ENCODE results near the gene PER2.
"Not testable (repeated sequence)": the region's sequence is repeated elsewhere in the genome, so short reads cannot be mapped to it uniquely, and the experiment has no call there.

Gene PER2, protein sequence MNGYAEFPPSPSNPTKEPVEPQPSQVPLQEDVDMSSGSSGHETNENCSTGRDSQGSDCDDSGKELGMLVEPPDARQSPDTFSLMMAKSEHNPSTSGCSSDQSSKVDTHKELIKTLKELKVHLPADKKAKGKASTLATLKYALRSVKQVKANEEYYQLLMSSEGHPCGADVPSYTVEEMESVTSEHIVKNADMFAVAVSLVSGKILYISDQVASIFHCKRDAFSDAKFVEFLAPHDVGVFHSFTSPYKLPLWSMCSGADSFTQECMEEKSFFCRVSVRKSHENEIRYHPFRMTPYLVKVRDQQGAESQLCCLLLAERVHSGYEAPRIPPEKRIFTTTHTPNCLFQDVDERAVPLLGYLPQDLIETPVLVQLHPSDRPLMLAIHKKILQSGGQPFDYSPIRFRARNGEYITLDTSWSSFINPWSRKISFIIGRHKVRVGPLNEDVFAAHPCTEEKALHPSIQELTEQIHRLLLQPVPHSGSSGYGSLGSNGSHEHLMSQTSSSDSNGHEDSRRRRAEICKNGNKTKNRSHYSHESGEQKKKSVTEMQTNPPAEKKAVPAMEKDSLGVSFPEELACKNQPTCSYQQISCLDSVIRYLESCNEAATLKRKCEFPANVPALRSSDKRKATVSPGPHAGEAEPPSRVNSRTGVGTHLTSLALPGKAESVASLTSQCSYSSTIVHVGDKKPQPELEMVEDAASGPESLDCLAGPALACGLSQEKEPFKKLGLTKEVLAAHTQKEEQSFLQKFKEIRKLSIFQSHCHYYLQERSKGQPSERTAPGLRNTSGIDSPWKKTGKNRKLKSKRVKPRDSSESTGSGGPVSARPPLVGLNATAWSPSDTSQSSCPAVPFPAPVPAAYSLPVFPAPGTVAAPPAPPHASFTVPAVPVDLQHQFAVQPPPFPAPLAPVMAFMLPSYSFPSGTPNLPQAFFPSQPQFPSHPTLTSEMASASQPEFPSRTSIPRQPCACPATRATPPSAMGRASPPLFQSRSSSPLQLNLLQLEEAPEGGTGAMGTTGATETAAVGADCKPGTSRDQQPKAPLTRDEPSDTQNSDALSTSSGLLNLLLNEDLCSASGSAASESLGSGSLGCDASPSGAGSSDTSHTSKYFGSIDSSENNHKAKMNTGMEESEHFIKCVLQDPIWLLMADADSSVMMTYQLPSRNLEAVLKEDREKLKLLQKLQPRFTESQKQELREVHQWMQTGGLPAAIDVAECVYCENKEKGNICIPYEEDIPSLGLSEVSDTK (N-terminal part only)

DNA sequence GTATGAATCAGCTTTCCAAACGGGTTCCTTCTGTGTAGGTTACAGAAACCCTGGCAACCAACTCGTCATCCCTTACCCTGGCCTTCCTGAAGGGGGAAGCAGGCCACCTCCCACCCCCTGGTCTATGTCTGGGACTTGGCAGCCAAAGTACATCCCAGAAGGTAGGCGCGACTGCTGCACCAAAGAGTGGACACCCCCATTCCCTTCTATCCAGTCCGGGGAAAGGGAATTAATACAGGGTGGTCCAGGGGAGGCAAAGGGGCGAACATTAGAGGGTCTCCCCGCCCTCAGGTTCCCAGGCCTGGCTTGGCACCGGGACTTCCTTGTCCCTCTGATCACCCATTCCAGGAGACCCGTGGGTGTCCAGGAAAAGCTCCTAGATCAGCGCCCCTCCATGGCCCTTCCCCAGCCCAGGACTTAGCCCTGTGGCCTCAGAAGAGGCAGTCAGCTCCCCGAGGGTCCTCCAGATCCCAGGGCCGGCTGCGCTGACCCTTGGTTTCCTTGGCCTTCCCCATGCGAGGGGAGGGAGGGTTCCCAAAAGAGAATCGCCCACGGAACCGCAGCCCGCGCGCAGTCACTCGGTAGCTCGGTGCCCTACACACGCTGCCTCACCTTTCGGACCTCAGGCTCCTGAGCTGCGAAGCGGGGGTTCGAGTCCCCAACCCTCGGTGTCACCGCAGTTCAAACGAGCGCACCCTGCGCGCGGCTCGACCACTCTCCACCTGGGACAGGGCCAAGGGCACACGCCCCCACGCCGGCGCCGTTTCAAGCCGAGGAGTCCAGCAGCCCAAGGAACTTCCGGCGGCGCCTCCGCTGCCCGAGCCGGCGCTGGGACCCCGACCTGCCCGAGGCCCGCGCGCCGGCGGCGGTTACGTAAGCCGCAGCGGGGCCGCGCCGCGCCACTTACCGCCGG lies at the start of gene PER2:
Gene PER2, minus strand, starts transcription at position 874 of the 913 bp plus-strand sequence. CDS start 10,674 bp downstream, outside the sequence.
- no peak for DNase-seq (ENCODE audit: low spot score)

DNA sequence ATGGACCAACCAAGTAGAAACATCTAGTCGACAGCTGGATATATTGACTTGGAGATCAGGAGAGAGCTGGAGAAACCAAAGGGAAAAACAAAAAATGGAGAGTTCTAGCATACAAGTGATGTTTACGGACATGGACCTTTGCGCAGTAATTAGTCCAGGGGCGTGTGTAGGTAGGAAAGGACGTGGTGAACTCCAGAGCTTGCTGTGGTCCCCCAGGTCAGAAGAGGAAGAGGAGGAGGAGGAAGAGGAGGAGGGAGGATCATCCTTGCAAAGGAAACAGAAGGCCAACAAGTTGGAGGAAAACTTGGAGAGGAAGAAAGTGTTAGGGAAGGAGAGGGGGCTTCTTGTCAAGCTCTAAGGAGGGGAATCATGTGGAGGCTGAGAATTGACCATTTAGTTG lies 49.4 kb upstream of the PER2 start:
- DNase-seq (ENCODE audit: low spot score) = no peak

DNA sequence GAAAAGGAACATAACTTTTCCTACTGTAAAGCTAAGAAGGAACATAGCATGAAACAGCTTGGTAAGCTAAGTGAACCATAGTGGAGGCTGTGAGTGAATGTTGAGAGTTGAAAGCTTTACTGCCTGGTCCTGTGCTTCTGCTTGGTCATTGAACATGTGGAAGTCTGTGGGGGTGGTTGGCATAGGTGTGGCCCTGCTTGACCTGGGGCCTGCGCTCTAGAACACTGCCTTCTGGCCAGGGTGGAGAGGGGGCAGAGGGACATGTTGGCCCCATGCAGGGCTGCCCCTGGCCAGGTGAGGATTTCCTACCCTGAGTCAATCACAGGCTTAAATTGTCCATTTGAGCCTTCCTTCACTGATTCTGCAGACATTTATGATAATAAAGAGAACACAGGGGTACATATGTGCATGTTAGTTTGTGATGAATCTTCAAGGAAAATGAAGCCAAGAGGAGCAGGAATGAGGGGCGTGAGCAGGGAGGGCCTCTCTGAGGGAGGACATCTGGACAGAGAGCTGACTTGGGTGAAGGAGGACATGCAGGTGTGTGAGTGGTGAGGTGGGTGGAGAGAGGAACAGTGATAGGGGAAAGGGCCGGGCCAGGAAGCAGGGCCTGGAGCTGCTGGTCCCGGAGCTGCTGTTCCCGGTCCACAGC lies 48.5 kb upstream of the PER2 start:
- DNase-seq (ENCODE audit: low spot score) = no peak

DNA sequence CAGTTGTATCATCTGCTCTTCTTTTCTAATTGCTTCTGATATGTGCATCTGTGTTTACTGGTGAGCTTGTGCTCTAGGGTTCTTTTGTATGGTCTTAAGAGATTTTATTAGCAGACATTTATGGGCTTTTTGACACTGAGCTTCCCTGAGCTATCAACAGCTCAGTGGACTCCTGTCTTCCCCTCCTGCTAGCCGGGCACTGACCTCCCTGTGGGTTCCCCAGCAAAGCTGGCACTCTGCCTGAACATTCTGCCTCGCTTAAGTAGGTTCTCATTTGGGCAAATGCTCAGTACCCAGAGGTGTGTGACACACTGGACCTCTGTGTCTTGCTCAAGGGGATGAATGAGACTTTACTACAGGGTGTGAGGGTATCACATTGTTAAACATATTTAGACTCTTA lies 47.7 kb upstream of the PER2 start:
- no peak for DNase-seq (ENCODE audit: low spot score)

DNA sequence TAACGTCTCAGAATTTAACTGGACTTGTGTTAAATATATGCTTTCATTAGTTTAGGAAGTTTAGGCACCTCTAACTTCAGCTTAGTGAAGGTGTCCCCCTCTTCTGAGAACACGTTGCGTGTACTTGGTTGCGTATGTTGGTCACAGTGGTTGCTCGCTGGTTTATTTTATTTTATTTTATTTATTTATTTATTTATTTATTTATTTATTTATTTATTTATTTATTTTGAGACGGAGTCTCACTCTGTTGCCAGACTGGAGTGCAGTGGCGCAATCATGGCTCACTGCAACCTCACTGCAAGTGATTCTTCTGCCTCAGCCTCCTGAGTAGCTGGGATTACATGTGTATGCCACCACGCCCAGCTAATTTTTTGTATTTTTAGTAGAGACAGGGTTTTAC lies 47.2 kb upstream of the PER2 start:
- DNase-seq (ENCODE audit: low spot score) = not testable (repeated sequence)

DNA sequence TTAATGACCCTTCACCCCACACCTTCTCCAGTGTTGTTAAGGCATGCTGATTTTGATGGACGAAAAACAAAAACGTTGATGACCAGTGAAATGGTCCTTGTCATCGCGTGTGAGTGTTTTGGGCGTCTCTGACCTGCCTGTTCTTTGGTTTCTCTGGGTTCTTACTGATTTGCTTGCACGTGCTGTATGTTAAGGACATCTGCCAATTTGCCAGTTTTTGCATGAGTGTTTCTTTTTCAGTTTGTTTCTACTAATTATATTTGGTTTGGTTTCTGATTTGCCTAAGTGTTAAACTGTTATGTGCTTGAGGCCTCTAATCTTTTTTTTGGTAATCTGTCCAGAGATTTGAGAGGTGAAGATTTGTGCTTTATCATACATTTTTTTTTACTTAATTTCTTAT lies 46.5 kb upstream of the PER2 start:
- no peak for DNase-seq (ENCODE audit: low spot score)

DNA sequence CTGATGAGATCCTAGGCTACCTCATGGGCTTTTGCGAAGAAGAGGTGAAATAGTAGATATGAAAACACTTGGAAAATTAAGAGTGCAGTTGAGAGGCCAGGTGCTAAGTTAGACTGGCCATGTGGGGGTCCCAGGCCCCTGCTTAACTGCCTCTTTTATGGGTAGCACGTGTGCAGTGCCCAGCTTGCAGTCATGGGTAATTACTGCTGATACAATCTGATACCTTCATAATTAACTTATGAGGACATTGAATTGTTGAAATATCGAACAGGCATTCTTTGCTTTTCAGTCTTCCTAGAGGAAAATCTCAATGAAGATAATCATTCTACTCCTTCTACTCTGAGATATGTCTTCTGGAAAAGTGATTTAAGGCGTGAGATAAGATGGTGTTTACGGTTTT lies 43.5 kb upstream of the PER2 start:
- no peak for DNase-seq (ENCODE audit: low spot score)

DNA sequence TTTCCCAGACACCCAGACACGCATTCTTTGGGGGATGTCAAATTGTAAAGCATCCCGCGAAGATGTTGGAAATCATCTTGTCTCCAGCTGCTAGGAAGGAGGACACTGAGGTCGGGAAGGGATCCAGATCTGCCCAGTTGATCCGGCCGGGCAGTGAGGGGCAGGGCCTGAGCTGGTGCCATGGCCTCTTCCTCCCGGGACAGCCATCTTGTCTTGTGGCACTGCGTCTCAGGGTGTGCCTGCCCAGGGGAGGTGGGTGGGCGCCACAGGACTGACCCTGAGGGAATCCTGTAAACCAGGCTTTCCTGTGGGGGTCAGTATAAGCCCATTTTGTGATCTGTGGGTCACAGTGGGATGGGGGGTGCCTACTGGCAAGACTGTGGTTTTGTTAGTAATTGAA lies 42.0 kb upstream of the PER2 start:
- DNase-seq (ENCODE audit: low spot score) = no peak

DNA sequence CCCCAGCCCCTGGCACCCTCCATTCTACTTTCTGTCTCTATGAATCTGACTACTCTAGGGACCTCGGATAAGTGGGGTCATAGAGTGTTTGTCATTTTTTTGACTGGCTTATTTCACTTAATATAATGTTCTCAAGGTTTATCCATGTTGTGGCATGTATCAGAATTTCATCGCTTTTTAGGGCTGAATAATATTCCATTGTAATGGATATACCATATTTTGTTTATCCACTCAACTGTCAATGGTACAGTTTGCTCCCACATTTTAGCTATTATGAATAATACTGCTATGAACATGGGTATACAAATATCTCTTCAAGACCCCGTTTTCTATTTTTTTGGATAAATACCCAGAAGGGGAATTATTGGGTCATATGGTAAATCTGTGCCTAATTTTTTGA lies 39.3 kb upstream of the PER2 start:
- DNase-seq (ENCODE audit: low spot score) = no peak

DNA sequence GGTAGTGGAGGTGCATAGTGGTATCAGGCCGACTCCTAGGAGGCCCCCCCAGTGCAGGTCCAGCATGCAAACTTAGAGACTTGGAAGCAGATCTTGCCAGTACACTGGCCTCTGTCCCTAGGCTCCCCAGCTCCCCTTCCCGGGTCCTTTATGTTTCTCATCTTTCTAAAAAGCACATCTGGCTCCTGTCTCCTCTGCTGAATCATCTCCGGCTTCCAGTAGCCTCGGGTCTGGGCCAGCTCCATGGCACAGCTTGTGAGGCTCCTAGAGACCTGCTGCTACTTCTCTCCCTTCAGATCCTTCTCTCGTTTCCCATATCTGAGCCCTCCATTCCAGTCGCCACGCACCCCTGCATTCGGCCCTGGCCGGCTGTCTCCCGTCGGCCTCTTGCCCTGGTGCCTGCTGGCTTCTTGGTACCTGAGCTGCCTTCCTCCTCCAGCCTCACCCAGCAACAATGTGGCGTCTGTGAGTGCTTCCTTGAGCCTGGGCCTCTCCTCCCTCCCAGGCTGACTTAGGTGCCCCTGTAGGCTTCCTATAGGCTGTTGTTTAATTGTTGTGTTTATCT lies 38.5 kb upstream of the PER2 start:
- DNase-seq (ENCODE audit: low spot score) = no peak

DNA sequence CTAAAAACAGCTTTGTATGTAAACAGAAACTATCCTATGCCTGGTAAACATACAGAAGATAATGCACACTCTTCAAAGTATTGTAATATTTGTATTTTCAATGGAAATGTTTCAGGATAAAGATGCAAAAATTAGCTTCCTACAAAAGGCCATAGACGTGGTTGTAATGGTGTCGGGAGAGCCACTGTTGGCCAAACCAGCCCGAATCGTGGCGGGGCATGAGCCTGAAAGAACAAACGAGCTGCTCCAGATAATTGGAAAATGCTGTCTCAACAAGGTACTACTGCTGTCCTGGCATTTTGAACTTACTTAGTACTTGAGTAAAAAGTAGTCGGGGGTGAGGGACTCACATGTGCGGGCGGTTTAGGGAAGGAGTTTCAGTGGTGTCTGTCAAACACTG lies 37.3 kb upstream of the PER2 start:
- DNase-seq (ENCODE audit: low spot score) = no peak

DNA sequence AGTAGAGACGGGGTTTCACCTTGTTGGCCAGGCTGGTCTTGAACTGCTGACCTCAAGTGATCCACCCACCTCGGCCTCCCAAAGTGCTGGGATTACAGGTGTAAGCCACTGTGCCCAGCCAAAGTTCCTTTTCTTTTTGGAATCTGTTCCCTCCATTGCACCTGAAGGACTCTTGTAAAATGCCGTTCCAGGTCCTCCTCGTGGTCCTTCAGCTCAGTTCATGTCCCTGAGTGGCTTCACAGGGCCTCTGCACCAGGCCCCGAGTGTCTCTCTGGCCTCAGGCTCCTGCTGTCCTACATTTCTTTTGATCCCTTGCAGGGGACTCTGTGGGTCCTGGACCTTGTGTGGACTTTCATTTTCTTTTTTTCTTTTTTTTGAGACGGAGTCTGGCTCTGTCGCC lies 35.8 kb upstream of the PER2 start:
- DNase-seq (ENCODE audit: low spot score) = not testable (repeated sequence)

DNA sequence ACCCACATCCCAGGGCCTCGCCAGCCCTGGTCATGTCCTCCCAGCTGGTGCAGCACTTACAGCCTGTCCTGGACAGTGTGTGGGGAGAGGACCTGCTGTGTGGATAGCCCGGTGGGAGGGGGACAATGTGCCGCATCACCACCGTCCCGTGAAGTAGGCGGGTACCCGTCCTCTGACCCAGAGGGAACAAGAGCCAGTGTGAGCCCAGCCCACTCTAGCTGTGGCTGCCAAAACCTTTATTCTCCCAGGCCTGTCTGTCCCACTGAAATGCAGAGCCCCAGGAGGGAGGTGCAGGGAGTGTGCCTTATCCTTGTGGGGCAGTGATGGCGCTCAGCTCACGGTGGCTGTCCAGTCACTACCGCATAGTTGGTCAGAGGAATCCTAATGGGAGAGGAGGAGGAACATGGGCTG lies 33.6 kb upstream of the PER2 start:
- no peak for DNase-seq (ENCODE audit: low spot score)

DNA sequence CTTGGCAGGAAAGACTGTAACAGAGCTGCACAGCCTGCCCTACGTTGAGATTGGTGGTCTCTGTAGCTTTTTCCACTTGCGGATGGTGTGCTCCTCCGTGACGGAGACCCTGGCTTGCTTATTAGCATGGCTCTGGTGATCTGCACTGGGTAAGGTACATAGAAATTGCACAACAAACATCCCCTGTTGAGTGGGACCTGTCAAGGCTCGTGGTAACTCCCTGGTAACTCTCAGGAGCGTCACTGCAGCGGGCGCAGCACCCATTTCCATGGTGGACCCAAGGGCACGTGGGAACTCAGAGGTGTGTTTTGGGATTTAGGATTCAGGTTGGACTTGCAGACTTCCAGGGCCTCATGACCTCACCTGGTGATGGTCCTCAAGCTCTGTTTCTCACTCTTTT lies 33.1 kb upstream of the PER2 start:
- no peak for DNase-seq (ENCODE audit: low spot score)

DNA sequence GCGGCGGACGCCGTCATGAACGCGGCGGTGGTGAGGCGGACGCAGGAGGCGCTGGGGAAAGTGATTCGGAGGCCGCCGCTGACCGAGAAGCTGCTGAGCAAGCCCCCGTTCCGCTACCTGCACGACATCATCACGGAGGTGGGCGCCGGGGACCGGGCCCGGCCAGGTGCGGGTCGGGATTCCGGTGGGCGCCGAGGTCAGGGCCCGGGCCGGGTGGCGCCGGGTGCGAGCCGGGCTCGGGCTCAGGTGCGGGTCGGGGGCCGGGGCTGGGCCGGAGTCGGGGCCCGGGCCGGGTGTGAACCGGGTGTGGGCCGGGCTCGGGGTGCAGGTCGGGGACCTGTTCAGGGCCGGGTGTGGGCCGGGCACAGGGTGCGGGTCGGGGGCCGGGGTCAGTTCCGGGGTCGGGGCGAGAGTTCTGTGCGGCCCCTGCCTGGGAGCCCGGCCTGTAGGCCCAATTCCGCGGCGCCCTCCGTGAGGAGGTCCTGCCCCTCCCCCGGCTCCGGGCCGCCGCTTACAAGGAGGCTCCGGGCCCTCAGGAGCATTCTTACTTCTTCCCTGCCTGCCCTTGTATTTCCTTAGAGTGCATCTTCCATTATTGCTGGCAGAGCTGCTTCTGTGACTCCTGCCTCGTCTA lies 32.4 kb upstream of the PER2 start:
- DNase-seq (ENCODE audit: low spot score) = no peak

DNA sequence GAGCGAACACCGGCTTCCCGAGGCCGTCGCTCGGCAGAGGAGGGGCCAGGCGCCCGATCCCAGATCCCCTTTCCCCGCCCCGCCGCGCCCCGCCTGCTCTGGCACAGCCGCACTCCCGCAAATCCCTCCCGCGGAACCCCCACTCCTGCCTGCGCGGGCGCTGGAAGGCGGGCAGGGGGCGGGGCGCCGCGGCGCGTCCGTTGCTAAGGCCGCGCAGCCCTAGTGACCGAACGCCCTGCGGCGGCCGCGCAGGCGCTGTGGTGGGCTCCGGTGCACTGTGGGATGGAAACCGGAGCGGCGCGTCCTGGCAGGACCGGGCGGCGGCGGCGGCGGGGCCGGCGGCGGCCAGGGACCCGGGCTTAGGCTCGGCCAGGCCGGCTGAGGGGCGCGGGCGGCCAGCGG lies 31.8 kb upstream of the PER2 start, which contains the start of gene TRAF3IP1:
Gene TRAF3IP1, plus strand, starts transcription at position 273 of the 402 bp plus-strand sequence. CDS start 145 bp downstream, outside the sequence.
- peak; percentile 85 for DNase-seq (ENCODE audit: low spot score)

DNA sequence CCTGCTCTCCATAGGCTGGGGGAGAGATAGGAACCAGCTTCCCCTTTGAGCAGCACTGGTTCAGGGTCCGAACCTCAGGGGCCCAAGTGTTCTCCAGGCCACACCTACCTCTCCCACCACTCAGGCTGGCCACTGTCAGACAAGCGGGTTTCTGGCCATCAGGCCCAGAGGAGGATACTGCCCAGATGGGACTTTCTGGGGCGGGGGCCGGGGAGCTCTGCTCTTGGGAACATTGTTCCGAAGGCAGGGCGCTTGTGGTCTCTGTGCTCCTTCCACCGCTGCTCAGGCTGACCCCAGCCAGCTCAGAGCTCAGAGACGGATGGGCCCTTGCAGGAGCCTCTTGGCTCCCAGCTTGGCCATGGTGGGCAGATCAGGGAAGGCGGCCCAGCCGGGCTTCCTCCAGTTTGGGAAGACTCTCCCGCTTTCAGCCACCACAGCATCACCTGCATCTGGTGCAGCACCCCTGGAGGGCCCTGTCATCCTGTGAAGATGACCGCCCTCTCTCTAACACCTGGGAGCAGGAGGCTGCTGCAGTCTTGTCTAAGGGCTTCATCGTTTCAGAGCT lies 26.7 kb upstream of the PER2 start:
- no peak for DNase-seq (ENCODE audit: low spot score)

DNA sequence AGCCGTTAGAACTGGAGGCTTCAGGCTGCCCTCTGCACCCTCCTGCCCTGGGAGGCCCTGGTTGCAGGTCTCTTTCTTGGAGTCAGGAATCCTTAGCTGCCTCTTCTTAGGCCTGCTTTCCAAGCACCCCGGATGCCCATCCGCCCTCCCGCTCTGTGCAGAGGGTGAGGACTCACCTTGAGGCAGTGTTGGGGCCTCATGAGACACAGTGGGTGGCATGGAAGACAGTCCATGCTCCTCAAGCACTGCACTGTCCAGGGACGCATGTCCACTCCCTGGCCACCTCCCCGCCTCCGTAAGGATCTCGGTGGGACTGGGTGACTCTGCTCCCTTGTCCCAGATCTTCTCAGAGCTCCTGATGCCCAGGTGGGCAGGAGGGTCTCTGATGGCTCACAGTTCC lies 26.2 kb upstream of the PER2 start:
- no peak for DNase-seq (ENCODE audit: low spot score)

DNA sequence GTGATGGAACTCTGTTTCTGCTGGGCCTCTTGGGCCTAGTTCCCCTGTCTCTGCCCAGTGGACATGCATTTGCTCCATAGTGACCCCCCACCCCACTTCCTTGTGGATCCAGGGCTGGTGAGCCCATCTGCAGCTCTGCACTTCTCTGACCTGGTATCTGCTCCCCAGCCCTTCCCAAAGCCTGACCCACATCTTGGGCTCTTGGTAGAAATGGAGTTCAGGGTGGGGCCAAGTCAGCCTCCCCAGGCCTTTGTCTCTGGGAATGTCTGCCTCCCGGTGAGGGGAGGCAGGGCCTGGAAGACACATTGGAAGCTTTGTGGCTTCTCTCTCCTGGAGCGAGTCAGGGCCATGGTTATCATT lies 25.6 kb upstream of the PER2 start:
- no peak for DNase-seq (ENCODE audit: low spot score)
